ENCODE measurements around the gene OR52N1.

Gene OR52N1

DNA sequence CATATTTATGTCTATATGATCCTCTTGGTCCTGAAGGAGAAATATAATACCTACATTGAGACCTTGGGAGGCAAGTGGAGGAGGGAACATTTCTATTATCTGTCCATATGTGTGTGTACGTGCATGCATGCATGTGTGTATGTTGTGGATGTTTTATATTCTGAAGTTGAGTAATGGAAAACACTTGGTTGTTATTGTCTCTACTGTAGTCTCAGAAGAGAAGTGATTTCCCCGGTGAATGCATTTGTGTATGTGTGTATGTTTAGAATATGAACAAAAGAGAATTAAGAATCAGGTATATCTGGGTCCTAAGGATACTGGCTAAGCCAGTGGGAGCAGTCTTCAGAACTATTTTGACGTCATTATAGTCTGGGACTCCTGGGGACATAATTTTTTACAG is at the start of gene OR52N1:
Gene OR52N1 (minus strand): TSS at position 101 of the 400 bp plus-strand sequence. CDS start 2,449 bp downstream, outside the sequence.
- DNase-seq (no peak), ATAC-seq (replicated peaks) (no peak)
- Mint-ChIP-seq H3K27me3 (peaks cover 11 to 16% of the 10 kb centered on the region in 2 donors), H3K4me1 (no peaks in the 10 kb centered on the region), H3K36me3 (no peaks in the 10 kb centered on the region), H3K27ac (no peak within 1 kb of the TSS), H3K4me3 (no peak within 1 kb of the TSS), H3K9me3 (no peaks in the 10 kb centered on the region)

DNA sequence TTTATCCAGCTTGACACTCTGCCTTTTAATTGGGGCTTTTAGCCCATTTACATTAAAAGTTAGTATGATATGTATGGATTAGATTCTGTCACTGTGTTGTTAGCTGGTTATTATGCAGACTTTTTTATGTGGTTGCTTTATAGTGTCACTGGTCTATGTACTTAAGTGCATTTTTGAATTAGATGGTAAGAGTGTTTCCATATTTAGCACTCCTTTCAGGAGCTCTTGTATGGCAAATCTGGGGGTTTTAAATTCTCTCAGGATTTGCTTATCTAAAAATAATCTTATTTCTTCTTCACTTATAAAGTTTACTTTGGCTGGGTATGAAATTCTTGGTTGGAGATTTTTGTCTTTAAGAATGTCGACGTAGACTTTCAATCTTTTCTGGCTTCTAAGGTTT is 46.6 kb upstream of the OR52N1 start:
- no peak for DNase-seq
- Mint-ChIP-seq H3K36me3 (no peaks in the 10 kb centered on the region), H3K4me1 (no peaks in the 10 kb centered on the region), H3K27me3 (peaks cover 21 to 23% of the 10 kb centered on the region in 2 donors), H3K4me3 (no peak overlapping the region), H3K27ac (no peak overlapping the region), H3K9me3 (peaks cover 0 to 2% of the 10 kb centered on the region in 2 donors)
- ATAC-seq (replicated peaks) = no peak

DNA sequence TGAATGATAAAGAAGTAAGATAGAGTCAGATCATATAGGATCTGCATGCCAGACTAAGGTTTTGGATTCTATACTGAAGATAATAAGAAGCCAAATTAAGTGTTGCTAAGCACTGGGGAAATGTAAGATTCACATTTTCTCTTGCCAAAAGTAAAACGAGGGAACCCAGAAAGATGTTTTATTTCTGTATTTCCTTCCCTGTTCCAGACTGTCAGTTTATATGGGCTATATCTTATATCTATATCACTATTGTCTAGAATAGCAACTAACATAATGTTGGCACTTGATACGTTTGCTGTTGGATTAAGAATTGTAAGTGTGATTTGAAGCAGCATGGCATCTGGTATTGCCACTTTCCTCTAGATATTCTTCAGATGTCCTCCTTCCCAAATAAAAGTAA is 42.4 kb upstream of the OR52N1 start:
- H3K27ac Mint-ChIP-seq = no peak overlapping the region
- no peaks in the 10 kb centered on the region for H3K4me1 Mint-ChIP-seq
- no peaks in the 10 kb centered on the region for H3K36me3 Mint-ChIP-seq
- peaks cover 0 to 3% of the 10 kb centered on the region in 2 donors for H3K9me3 Mint-ChIP-seq
- H3K27me3 Mint-ChIP-seq = peaks cover 5 to 14% of the 10 kb centered on the region in 2 donors
- H3K4me3 Mint-ChIP-seq = no peak overlapping the region
- ATAC-seq (replicated peaks) (no peak), DNase-seq (no peak)

- Mint-ChIP-seq H3K4me3 (no peak overlapping the region), H3K36me3 (no peaks in the 10 kb centered on the region), H3K27ac (no peak overlapping the region), H3K27me3 (peaks cover under 1 to 11% of the 10 kb centered on the region in 2 donors), H3K4me1 (no peaks in the 10 kb centered on the region), H3K9me3 (peaks cover 0 to 6% of the 10 kb centered on the region in 2 donors)
- ATAC-seq (replicated peaks) (no peak), DNase-seq (no peak)
Observed at GRCh38 chr11:5831196-5831829, 40.2 kb upstream of the OR52N1 start.

DNA sequence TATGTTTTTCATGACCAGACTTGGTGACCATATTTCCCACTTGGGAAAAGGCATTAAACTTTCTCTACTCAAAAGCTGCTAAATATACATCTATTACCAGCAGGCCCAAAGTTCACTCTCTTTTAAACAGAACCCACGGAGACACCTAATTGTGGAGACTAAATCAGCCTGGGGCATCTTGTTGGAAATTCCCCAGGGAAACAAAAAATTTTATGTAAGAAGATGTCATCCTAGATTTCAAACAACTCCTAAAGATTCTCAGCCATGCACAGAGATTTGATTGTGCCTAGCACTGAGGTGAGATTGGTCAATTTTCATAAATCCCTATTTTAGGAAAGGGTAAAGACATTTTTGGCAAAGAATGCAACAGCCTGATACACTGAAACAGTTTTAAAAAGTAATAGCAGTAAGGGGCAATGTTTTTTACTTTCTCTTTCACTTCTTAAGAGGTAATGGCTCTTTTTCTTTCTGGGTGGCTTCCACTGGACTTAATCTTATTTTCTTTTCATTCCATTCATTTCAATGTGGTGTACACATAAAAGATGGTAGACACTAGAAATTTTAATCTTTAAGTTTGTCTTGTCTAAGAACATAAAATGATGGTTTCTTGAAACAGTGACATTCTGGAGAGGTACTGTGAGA is 27.3 kb upstream of the OR52N1 start:
- DNase-seq (no peak), ATAC-seq (replicated peaks) (no peak)
- Mint-ChIP-seq H3K36me3 (no peaks in the 10 kb centered on the region), H3K27ac (no peak overlapping the region), H3K9me3 (peaks cover 0 to 4% of the 10 kb centered on the region in 2 donors), H3K4me3 (peak overlapping the region; percentile 55 to 71), H3K27me3 (no peaks in the 10 kb centered on the region), H3K4me1 (peaks cover 12 to 27% of the 10 kb centered on the region in 2 donors)

DNA sequence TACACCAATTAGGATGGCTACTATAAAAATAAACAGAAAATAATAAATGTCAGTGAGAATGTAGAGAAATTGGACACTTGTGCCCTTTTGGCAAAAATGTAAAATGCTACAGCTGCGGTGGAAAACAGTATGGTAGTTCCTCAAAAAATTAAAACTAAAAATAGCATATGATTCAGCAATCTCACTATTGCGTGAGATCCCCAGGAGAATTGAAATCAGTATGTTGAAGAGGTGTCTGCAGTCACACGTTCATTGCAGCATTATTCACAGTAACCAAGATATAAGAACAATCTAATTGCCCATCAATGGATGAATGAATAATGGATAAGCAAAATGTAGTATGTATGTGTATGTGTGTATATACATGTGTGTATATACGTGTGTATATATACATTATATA is 24.5 kb upstream of the OR52N1 start:
- Mint-ChIP-seq H3K27me3 (peaks cover 1 to 9% of the 10 kb centered on the region in 2 donors), H3K4me3 (no peak overlapping the region), H3K27ac (no peak overlapping the region), H3K36me3 (no peaks in the 10 kb centered on the region), H3K9me3 (peaks cover 0 to 4% of the 10 kb centered on the region in 2 donors), H3K4me1 (peaks cover 12 to 27% of the 10 kb centered on the region in 2 donors)
- DNase-seq = no peak
- peak; percentile 92 to 94 for ATAC-seq (replicated peaks)

- Mint-ChIP-seq H3K4me1 (peaks cover 10 to 21% of the 10 kb centered on the region in 2 donors), H3K36me3 (no peaks in the 10 kb centered on the region), H3K9me3 (no peaks in the 10 kb centered on the region), H3K27ac (no peak overlapping the region), H3K27me3 (peaks cover 13 to 28% of the 10 kb centered on the region in 2 donors), H3K4me3 (no peak overlapping the region)
- ATAC-seq (replicated peaks) = no peak
- no peak for DNase-seq
Observed at GRCh38 chr11:5809905-5810795, 19.1 kb upstream of the OR52N1 start.

DNA sequence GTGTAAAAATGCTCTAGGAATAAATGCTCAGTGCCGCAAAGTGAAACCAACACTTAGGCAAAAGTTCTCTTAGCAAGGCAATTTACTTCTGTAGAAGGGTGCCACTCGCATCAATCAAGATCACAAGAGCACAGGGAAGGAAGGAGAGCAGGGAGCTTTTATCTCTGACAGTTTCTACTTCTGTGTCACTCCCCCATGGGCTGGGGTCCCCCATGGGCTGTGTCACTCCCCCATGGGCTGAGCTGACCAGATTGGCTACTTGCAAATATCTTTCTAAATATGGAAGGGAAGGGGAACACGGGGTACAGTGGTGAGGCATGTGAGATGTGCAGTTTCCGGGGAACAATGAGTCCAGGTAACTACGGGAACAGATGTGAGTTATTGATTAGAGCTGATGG is 18.1 kb upstream of the OR52N1 start:
- Mint-ChIP-seq H3K4me3 (peak overlapping the region; percentile 88 to 90), H3K27ac (peak overlapping the region; percentile 52), H3K4me1 (peaks cover 8 to 15% of the 10 kb centered on the region in 2 donors), H3K9me3 (peaks cover 2 to 3% of the 10 kb centered on the region in 2 donors), H3K27me3 (peaks cover 17 to 31% of the 10 kb centered on the region in 2 donors), H3K36me3 (peaks cover 0 to 2% of the 10 kb centered on the region in 2 donors)
- DNase-seq (no peak), ATAC-seq (replicated peaks) (peak; percentile 20 to 23)

DNA sequence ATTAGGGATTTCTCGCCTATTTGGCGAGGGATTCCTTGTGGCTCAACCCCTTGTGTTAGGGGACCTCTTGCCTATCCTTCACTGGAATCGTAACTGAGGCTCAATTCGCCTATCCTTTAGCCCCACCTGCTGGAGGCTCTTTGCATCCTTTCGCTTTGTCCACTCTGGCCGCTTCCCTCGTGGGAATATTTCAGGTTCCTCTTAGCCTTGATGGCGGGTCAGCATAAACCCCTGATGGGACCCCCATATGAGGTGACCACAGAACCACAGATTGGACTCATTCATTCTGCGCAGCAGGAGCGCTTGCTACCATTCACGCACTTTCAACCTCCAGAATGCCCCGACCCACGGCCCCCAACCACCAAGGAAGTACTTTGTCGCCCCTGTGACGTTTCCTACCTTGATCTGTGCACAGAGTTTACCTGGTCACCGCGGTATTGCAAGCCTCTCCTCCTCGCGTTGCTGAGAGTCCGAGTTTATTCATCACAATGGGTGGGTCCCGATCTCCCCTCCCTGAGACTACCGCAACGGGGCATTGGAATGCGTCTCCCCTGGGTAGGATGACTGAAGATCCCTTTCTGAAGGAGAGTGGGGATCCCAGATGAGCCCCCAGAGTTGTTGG is 17.5 kb upstream of the OR52N1 start, which contains the start of gene OR52N2:
Gene OR52N2 (plus strand): TSS at position 425 of the 622 bp plus-strand sequence. CDS start 11,412 bp downstream, outside the sequence.
- Mint-ChIP-seq H3K27ac (peak within 1 kb of the TSS; percentile 52), H3K36me3 (peaks cover 0 to 3% of the 10 kb centered on the region in 2 donors), H3K9me3 (peaks cover 3 to 4% of the 10 kb centered on the region in 2 donors), H3K4me1 (peaks cover 8 to 15% of the 10 kb centered on the region in 2 donors), H3K27me3 (peaks cover 17 to 33% of the 10 kb centered on the region in 2 donors), H3K4me3 (peak within 1 kb of the TSS; percentile 88 to 90)
- DNase-seq = peak; percentile 63
- peak; percentile 94 to 96 for ATAC-seq (replicated peaks)

GRCh38 chr11:5807580-5807979 is 16.5 kb upstream of the OR52N1 start:
- no peak for DNase-seq
- peaks cover 6 to 9% of the 10 kb centered on the region in 2 donors for H3K9me3 Mint-ChIP-seq

GRCh38 chr11:5803982-5804381 is 12.9 kb upstream of the OR52N1 start:
- Mint-ChIP-seq H3K27me3 (peaks cover 9 to 23% of the 10 kb centered on the region in 2 donors), H3K9me3 (peaks cover 6 to 9% of the 10 kb centered on the region in 2 donors), H3K4me1 (peaks cover 4 to 9% of the 10 kb centered on the region in 2 donors), H3K27ac (peak overlapping the region; percentile 22), H3K4me3 (no peak overlapping the region), H3K36me3 (peaks cover 3% of the 10 kb centered on the region in 2 donors)
- DNase-seq (no peak), ATAC-seq (replicated peaks) (no peak)

More at GRCh38 chr11:5807580-5807979, 16.5 kb upstream of the OR52N1 start:
- Mint-ChIP-seq H3K27ac (no peak overlapping the region), H3K27me3 (peaks cover 17 to 37% of the 10 kb centered on the region in 2 donors), H3K4me3 (peak overlapping the region; percentile 11 to 22), H3K36me3 (peaks cover 3% of the 10 kb centered on the region in 2 donors), H3K4me1 (peaks cover 8 to 15% of the 10 kb centered on the region in 2 donors)
- no peak for ATAC-seq (replicated peaks)

DNA sequence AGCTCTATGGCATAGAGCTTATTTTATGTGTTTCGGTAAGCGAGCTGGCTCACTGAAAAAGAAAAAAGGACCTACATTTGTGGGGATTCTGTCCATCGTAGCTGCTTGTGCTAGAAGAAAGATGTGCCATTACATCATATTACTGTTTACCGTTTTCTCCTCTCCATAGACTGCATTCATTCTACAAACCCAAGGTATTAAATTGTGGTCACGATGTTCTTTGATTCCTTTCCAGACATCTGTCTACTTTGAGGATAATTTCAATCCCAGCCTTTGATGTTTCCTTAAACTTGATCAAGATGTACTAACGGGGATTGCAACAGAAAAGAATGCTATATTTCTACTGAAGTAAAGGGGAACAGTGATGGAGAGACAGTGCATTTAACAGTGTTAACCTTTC is 5.5 kb upstream of the OR52N1 start:
- Mint-ChIP-seq H3K36me3 (no peaks in the 10 kb centered on the region), H3K4me1 (no peaks in the 10 kb centered on the region), H3K9me3 (no peaks in the 10 kb centered on the region), H3K27ac (no peak overlapping the region), H3K27me3 (peaks cover 12 to 28% of the 10 kb centered on the region in 2 donors), H3K4me3 (no peak overlapping the region)
- ATAC-seq (replicated peaks) (no peak), DNase-seq (no peak)

GRCh38 chr11:5783255-5783654 is 7.8 kb downstream of the OR52N1 start, which contains the start of gene OR52N5:
Gene OR52N5, minus strand, starts transcription at chr11:5783355. Its CDS starts 4,721 bp downstream, at chr11:5778634.
- H3K36me3 Mint-ChIP-seq = no peaks in the 10 kb centered on the region
- H3K4me1 Mint-ChIP-seq = no peaks in the 10 kb centered on the region
- ATAC-seq (replicated peaks) = no peak
- no peak within 1 kb of the TSS for H3K27ac Mint-ChIP-seq
- H3K9me3 Mint-ChIP-seq = no peaks in the 10 kb centered on the region
- H3K4me3 Mint-ChIP-seq = no peak within 1 kb of the TSS
- DNase-seq = no peak
- peaks cover 18 to 20% of the 10 kb centered on the region in 2 donors for H3K27me3 Mint-ChIP-seq
